Sigmoid colon (tissue), 7 donors: ENCODE data around the gene TMEM135. TPM values are rescaled to one million over a fixed set of nuclear protein-coding genes. Genes with fewer than 3 reads are reported as not detected.

Experiments
- DNase-seq: peaks from one replicate; pipeline ENCODE4 v3.0.0-alpha.2; 2019
- H3K27ac ChIP-seq, 4 donors: fragments of 200-600 bp; sonication (generic); one replicate each; pipeline ENCODE4 v1.5.1; 2016 to 2019; ENCODE audit warnings: mild to moderate bottlenecking in 1 of 4
- H3K27me3 ChIP-seq, 3 donors: fragments of 200-600 bp; sonication (generic); one replicate each; pipeline ENCODE4 v1.5.1; 2019; ENCODE audit warnings: mild to moderate bottlenecking in 1 of 3
- H3K36me3 ChIP-seq, 4 donors: fragments of 200-600 bp; sonication (generic); one replicate each; pipeline ENCODE4 v1.5.1; 2016 to 2019
- H3K4me1 ChIP-seq, 4 donors: fragments of 200-600 bp; sonication (generic); one replicate each; pipeline ENCODE4 v1.5.1; 2017 to 2019
- H3K4me3 ChIP-seq, 4 donors: fragments of 200-600 bp; sonication (generic); one replicate each; pipeline ENCODE4 v1.5.1; 2017 to 2019; ENCODE audit warnings: mild to moderate bottlenecking in 2 of 4, moderate library complexity in 1 of 4
- H3K9me3 ChIP-seq, 4 donors: fragments of 200-600 bp in 3 of 4; sonication (generic) in 3 of 4; one replicate each; pipeline versions ENCODE4 v1.5.1 to v1.6.1; 2013 to 2019
- EP300 ChIP-seq, 4 donors: sonication (generic); formaldehyde crosslinking; IDR thresholded peaks; one replicate each; pipeline ENCODE4 v1.6.1; 2017; ENCODE audit warnings: antibody characterized with exemption in 4 of 4
- POLR2A ChIP-seq, 2 donors: fragments of 450-650 bp; IDR thresholded peaks; one replicate each; pipeline ENCODE4 v1.6.1; 2016; ENCODE audit warnings: antibody characterized with exemption in 2 of 2, mild to moderate bottlenecking in 2 of 2, moderate library complexity in 2 of 2
- POLR2AphosphoS5 ChIP-seq, 4 donors: sonication (generic); formaldehyde crosslinking; IDR thresholded peaks; one replicate each; pipeline ENCODE4 v1.6.1; 2017; ENCODE audit warnings: antibody characterized with exemption in 4 of 4
- WGBS, 2 donors: extraction: QIAGEN DNeasy Blood & Tissue Kit; methylation state at CpG; one replicate each; pipeline ENCODE4 v1.1.7; 2013; 5-methylcytosine and 5-hydroxymethylcytosine counted together
- intact Hi-C: fragments of 100-400 bp; cut with DNase I; formaldehyde crosslinking; loops from one replicate; pipeline ENCODE4 v1.15.1; 2023
- polyA plus RNA-seq, 3 donors: library from polyadenylated mRNA; stranded (reverse); fragments of 200-250 nt; gene quantifications; one replicate each; pipeline ENCODE4 v1.2.3, GENCODE V29; 2013
- total RNA-seq, 4 donors: library from RNA; depleted of rRNA; stranded (reverse); fragments of >200 nt; gene quantifications; one replicate each; pipeline ENCODE4 v1.1.0, GENCODE V29; 2016
- TF ChIP-seq, protein P1 (sequence below), 4 experiments: fragments of 450-650 bp in 3 of 4; fragments of 200-600 bp in 1 of 4; IDR thresholded peaks; one replicate each; pipeline ENCODE4 v1.5.1; 2016 to 2019; ENCODE audit warnings: antibody characterized with exemption in 4 of 4, mild to moderate bottlenecking in 3 of 4, moderate library complexity in 2 of 4
- donor health status: healthy with polysubstance abuse.
- donor health status: Bipolar disorder and iron deficiency.
- donor health status: healthy.

TMEM135 gene
- total and polyA plus RNA-seq, 7 donors: 4.8 to 36.2 (median 20.0) TPM

GRCh38 chr11:87255589-87255988 lies 217.9 kb downstream of the TMEM135 start:
- Histone ChIP-seq H3K9me3 (no peaks in the 10 kb centered on the region), H3K27ac (peak overlapping the region in 1 of 4 donors; percentile 39), H3K4me1 (peaks cover 0 to 24% (median 4%) of the 10 kb centered on the region in 4 donors), H3K27me3 (no peaks in the 10 kb centered on the region), H3K4me3 (no peak overlapping the region), H3K36me3 (no peaks in the 10 kb centered on the region)
- no peak for DNase-seq
- intact Hi-C loops: no loop called here
- TF ChIP-seq, protein P1, sequence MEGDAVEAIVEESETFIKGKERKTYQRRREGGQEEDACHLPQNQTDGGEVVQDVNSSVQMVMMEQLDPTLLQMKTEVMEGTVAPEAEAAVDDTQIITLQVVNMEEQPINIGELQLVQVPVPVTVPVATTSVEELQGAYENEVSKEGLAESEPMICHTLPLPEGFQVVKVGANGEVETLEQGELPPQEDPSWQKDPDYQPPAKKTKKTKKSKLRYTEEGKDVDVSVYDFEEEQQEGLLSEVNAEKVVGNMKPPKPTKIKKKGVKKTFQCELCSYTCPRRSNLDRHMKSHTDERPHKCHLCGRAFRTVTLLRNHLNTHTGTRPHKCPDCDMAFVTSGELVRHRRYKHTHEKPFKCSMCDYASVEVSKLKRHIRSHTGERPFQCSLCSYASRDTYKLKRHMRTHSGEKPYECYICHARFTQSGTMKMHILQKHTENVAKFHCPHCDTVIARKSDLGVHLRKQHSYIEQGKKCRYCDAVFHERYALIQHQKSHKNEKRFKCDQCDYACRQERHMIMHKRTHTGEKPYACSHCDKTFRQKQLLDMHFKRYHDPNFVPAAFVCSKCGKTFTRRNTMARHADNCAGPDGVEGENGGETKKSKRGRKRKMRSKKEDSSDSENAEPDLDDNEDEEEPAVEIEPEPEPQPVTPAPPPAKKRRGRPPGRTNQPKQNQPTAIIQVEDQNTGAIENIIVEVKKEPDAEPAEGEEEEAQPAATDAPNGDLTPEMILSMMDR (IDR thresholded peaks at IDR 0.05): no peak
- TF ChIP-seq EP300 (IDR thresholded peaks at IDR 0.05) (no peak), POLR2A (IDR thresholded peaks at IDR 0.05) (no peak), POLR2AphosphoS5 (IDR thresholded peaks at IDR 0.05) (no peak)

DNA sequence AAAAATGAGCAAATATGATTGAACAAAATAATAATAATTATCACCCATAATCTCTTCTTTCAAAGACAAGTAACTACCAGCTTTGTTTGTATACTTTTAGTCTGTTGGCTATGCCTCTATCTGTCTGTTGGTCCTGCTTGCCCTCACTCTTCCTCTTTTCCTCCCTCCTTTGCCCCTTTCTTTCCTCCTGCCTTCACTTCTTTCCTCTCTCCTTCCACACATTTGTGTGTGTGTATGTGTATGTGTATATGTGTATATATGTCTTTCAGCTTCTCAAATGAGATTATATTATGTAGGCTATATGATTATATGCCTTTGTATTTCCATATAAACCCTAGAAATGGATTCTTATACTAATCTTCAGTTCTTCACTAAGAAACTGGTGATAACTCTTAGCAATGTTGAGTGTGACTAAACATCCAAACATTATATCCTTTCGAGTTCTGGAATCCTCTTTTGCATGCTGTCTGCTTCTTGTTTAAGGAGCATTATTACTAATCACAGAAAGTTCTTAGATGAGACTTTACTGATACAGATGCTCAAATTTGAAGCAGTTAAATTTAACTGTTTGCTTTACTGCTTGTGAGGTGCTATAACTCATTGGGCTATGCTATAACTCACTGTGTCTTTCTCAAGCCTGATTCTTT lies 219.1 kb downstream of the TMEM135 start:
- H3K27me3 ChIP-seq: no peaks in the 10 kb centered on the region
- H3K36me3 ChIP-seq: no peaks in the 10 kb centered on the region
- no peak overlapping the region for H3K27ac ChIP-seq
- intact Hi-C loops: no loop called here
- WGBS, 2 donors: 34 to 84% methylated on average over 1 of the region's 1 CpG
- no peak overlapping the region for H3K4me3 ChIP-seq
- no peak for DNase-seq
- TF ChIP-seq POLR2A (IDR thresholded peaks at IDR 0.05) (no peak), EP300 (IDR thresholded peaks at IDR 0.05) (no peak), POLR2AphosphoS5 (IDR thresholded peaks at IDR 0.05) (no peak)
- TF ChIP-seq, protein P1 (IDR thresholded peaks at IDR 0.05): no peak
- no peaks in the 10 kb centered on the region for H3K9me3 ChIP-seq
- H3K4me1 ChIP-seq: peaks cover 0 to 12% (median 0%) of the 10 kb centered on the region in 4 donors

GRCh38 chr11:87258171-87258833 lies 220.6 kb downstream of the TMEM135 start:
- no peak overlapping the region for H3K27ac ChIP-seq
- intact Hi-C loops: no loop called here
- WGBS, 2 donors: 63 to 66% methylated on average over 1 of the region's 1 CpG
- TF ChIP-seq, protein P1 (IDR thresholded peaks at IDR 0.05): no peak
- no peak for TF ChIP-seq POLR2A (IDR thresholded peaks at IDR 0.05)
- no peak for TF ChIP-seq POLR2AphosphoS5 (IDR thresholded peaks at IDR 0.05)
- TF ChIP-seq EP300 (IDR thresholded peaks at IDR 0.05): no peak
- no peaks in the 10 kb centered on the region for H3K36me3 ChIP-seq
- no peak for DNase-seq
- H3K27me3 ChIP-seq: no peaks in the 10 kb centered on the region
- no peak overlapping the region for H3K4me3 ChIP-seq
- no peaks in the 10 kb centered on the region for H3K9me3 ChIP-seq
- peaks cover 0 to 8% (median 0%) of the 10 kb centered on the region in 4 donors for H3K4me1 ChIP-seq

- WGBS, 2 donors: 78 to 81% methylated on average over 1 of the region's 1 CpG
- H3K9me3 ChIP-seq: no peaks in the 10 kb centered on the region
Observed at GRCh38 chr11:87259736-87260135, 222.0 kb downstream of the TMEM135 start.

More at GRCh38 chr11:87259736-87260135, 222.0 kb downstream of the TMEM135 start:
- no peak for DNase-seq
- H3K27ac ChIP-seq: no peak overlapping the region
- intact Hi-C loops: no loop called here
- peaks cover 0 to 13% (median 5%) of the 10 kb centered on the region in 4 donors for H3K4me1 ChIP-seq
- no peaks in the 10 kb centered on the region for H3K27me3 ChIP-seq
- H3K4me3 ChIP-seq: no peak overlapping the region
- no peaks in the 10 kb centered on the region for H3K36me3 ChIP-seq
- TF ChIP-seq, protein P1 (IDR thresholded peaks at IDR 0.05): no peak
- TF ChIP-seq EP300 (IDR thresholded peaks at IDR 0.05) (no peak), POLR2AphosphoS5 (IDR thresholded peaks at IDR 0.05) (no peak), POLR2A (IDR thresholded peaks at IDR 0.05) (no peak)
